Measurements from ENCODE around the gene ALAS2. TPM values are rescaled to one million over a fixed set of nuclear protein-coding genes. Genes with fewer than 3 reads are reported as not detected.
"Not testable (repeated sequence)": the region's sequence is repeated elsewhere in the genome, so short reads cannot be mapped to it uniquely, and the experiment has no call there.

ALAS2 gene
- total RNA-seq, 1 experiment from 2014 or later, result not detected

GRCh38 chrX:54992911-54993622 lies 37.7 kb downstream of the ALAS2 start:
- Histone ChIP-seq H3K4me3 (ENCODE audit: insufficient read depth, low read depth, low read length) (no peak overlapping the region), H3K27me3 (ENCODE audit: control insufficient read depth, insufficient read depth, low read length) (no peaks in the 10 kb centered on the region), H3K36me3 (replicated peaks; ENCODE audit: control insufficient read depth, insufficient read depth, low read length) (no peaks in the 10 kb centered on the region)
- DNase-seq, result no peak

DNA sequence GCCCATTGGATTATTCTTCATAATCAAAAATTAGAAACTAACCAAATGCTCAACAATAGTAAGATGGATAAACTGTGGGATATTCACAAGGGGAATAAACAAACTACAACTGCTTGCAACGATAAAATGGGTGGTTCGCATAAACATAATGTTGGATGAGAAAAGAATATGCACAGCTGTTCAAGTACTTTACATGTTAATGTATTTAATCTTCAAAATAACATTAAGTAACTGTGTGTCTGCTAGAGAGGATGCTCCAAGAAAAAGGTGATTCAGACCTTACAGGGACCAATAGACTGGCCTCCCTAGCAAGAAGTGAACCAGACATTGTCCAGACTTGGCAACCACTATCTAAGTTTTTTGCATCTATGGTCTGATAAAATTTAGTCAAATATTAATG lies 39.1 kb downstream of the ALAS2 start:
- no peaks in the 10 kb centered on the region for H3K27me3 ChIP-seq (ENCODE audit: control insufficient read depth, insufficient read depth, low read length)

GRCh38 chrX:54983306-54983705 lies 47.5 kb downstream of the ALAS2 start:
- not testable (repeated sequence) for H3K4me3 ChIP-seq (ENCODE audit: insufficient read depth, low read depth, low read length); H3K27me3 ChIP-seq (ENCODE audit: control insufficient read depth, insufficient read depth, low read length); DNase-seq; H3K36me3 ChIP-seq (replicated peaks; ENCODE audit: control insufficient read depth, insufficient read depth, low read length)

More for the DNA sequence above, 39.1 kb downstream of the ALAS2 start:
- H3K4me3 ChIP-seq (ENCODE audit: insufficient read depth, low read depth, low read length), result no peak overlapping the region
- H3K36me3 ChIP-seq (replicated peaks; ENCODE audit: control insufficient read depth, insufficient read depth, low read length), result no peaks in the 10 kb centered on the region
- DNase-seq, result no peak

DNA sequence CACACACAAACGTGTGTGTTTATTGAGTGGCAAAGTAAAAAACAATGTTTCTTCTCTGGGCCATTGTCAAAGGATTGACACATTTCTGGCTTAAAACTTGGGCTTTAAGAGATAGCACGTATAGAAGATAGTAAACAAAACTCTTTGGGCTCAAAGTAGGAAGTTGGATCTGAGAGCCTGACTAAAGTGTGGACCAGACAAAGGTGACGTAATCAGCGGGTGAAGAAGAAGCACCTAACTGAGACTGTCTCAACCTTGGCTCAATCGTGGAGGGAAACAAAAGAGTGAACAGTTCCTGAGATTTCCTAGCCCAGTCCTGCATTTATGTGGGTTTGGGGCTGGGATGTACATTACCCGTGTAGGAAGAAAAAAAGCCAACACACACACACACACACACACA lies 50.4 kb downstream of the ALAS2 start:
- Histone ChIP-seq H3K27me3 (ENCODE audit: control insufficient read depth, insufficient read depth, low read length) (no peaks in the 10 kb centered on the region), H3K36me3 (replicated peaks; ENCODE audit: control insufficient read depth, insufficient read depth, low read length) (no peaks in the 10 kb centered on the region), H3K4me3 (ENCODE audit: insufficient read depth, low read depth, low read length) (no peak overlapping the region)
- DNase-seq, result no peak

DNA sequence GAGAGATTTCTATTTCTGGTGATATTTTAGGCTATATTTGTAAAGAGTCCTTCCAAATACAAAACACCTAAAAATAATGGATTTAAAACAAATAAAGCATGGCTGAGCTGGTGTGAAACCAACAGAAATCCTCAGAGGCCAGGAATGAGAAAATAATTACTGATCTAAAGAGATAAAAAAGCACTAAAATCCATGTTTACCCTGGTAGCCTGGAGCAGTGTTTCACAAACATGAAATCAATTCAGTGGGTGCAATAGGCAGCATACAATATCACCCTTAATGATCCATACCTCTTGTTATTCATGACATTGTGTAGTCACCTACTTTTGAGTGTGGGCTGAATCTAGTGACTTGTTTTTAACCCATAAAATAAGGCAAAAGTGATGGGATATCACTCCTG lies 51.3 kb downstream of the ALAS2 start:
- Histone ChIP-seq H3K4me3 (ENCODE audit: insufficient read depth, low read depth, low read length) (no peak overlapping the region), H3K27me3 (ENCODE audit: control insufficient read depth, insufficient read depth, low read length) (no peaks in the 10 kb centered on the region), H3K36me3 (replicated peaks; ENCODE audit: control insufficient read depth, insufficient read depth, low read length) (no peaks in the 10 kb centered on the region)
- DNase-seq, result no peak

- DNase-seq, result no peak
- H3K36me3 ChIP-seq (replicated peaks; ENCODE audit: control insufficient read depth, insufficient read depth, low read length), result no peaks in the 10 kb centered on the region
- H3K4me3 ChIP-seq (ENCODE audit: insufficient read depth, low read depth, low read length), result no peak overlapping the region
- no peaks in the 10 kb centered on the region for H3K27me3 ChIP-seq (ENCODE audit: control insufficient read depth, insufficient read depth, low read length)
Observed at GRCh38 chrX:54978448-54978847, 52.3 kb downstream of the ALAS2 start.

DNA sequence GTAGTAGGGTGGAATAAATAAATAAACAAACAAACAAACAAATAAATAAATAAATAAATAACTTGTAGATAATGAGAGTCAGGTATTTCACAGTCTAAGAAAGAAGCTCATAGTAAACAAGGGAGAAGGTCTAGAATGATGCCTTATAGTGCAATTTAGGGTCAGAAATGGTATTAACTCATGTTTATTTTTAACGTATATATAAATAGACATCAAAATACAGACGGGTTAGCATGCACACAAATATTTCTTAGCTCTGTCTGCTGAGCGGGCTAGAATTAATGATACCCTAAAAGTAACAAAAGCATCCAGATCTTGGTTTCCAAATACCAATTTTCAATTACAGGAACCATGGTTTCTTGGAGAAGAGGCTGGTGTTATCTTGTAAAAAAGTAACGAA lies 53.4 kb downstream of the ALAS2 start:
- no peak overlapping the region for H3K4me3 ChIP-seq (ENCODE audit: insufficient read depth, low read depth, low read length)
- no peak for DNase-seq
- H3K27me3 ChIP-seq (ENCODE audit: control insufficient read depth, insufficient read depth, low read length), result no peaks in the 10 kb centered on the region
- no peaks in the 10 kb centered on the region for H3K36me3 ChIP-seq (replicated peaks; ENCODE audit: control insufficient read depth, insufficient read depth, low read length)

GRCh38 chrX:54964766-54965497 lies 65.8 kb downstream of the ALAS2 start:
- H3K36me3 ChIP-seq (replicated peaks; ENCODE audit: control insufficient read depth, insufficient read depth, low read length), result no peaks in the 10 kb centered on the region

DNA sequence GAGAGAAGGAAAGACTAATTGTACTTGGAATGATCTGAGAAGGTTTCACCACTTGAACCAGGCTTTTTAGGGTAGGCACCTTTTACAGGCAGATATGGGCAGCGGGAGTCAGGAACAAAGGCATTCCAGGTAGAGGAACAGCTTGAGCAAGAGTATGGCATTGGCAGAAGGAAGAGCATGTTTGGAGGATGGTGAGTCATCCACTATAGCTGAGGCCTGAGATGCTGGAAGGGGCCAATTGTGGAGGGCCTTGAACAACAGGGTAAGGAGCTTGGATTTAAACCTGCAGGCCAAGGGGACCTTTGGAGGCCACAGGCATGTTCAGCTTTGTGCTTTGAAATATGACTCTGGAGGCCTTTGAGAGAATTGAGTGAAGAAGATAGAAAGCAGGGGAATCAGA lies 69.0 kb downstream of the ALAS2 start:
- Histone ChIP-seq H3K27me3 (ENCODE audit: control insufficient read depth, insufficient read depth, low read length) (no peaks in the 10 kb centered on the region), H3K4me3 (ENCODE audit: insufficient read depth, low read depth, low read length) (no peak overlapping the region), H3K36me3 (replicated peaks; ENCODE audit: control insufficient read depth, insufficient read depth, low read length) (no peaks in the 10 kb centered on the region)
- no peak for DNase-seq

More at GRCh38 chrX:54964766-54965497, 65.8 kb downstream of the ALAS2 start:
- Histone ChIP-seq H3K4me3 (ENCODE audit: insufficient read depth, low read depth, low read length) (no peak overlapping the region), H3K27me3 (ENCODE audit: control insufficient read depth, insufficient read depth, low read length) (no peaks in the 10 kb centered on the region)
- DNase-seq, result no peak

Other genes starting within 250 kb of the ALAS2 start
- gene ITIH6, start 232.7 kb downstream of the ALAS2 start, total RNA-seq (2014; rRNA removed; shearing (Covaris generic)), result not detected in 2 replicates
- 216 and 227 TPM in 2 replicates for gene MAGED2, start 223.2 kb downstream of the ALAS2 start, total RNA-seq (2014; rRNA removed; shearing (Covaris generic))
- 49.8 and 53.7 TPM in 2 replicates for gene TRO, start 110.2 kb downstream of the ALAS2 start, total RNA-seq (2014; rRNA removed; shearing (Covaris generic))
- gene PFKFB1, start 36.8 kb downstream of the ALAS2 start, total RNA-seq (2014; rRNA removed; shearing (Covaris generic)), result 0.07 and 0.14 TPM in 2 replicates
- gene APEX2, start 30.6 kb downstream of the ALAS2 start, total RNA-seq (2014; rRNA removed; shearing (Covaris generic)), result 21.7 and 26.4 TPM in 2 replicates
- gene PAGE2B, start 44.1 kb upstream of the ALAS2 start, total RNA-seq (2014; rRNA removed; shearing (Covaris generic)), result not detected in 2 replicates
- not detected in 2 replicates for gene PAGE2, start 58.0 kb upstream of the ALAS2 start, total RNA-seq (2014; rRNA removed; shearing (Covaris generic))
- not detected in 2 replicates for gene PAGE5, start 189.4 kb upstream of the ALAS2 start, total RNA-seq (2014; rRNA removed; shearing (Covaris generic))
- gene PAGE3, start 233.9 kb upstream of the ALAS2 start, total RNA-seq (2014; rRNA removed; shearing (Covaris generic)), result not detected in 2 replicates